Mesendoderm (in vitro differentiated cells): Measurements from ENCODE around the gene TBX15.

Experiments
- DNase-seq: peaks from one replicate; pipeline ENCODE4 v3.0.0; 2013
- H2AK5ac ChIP-seq: 2 replicates; pipeline ENCODE4 v1.6.1; 2013; ENCODE audit warnings: low read length, inconsistent platforms
- H2BK120ac ChIP-seq: 2 replicates; pipeline ENCODE4 v1.6.1; 2013; ENCODE audit warnings: low read depth, mild to moderate bottlenecking, low read length, moderate library complexity, mixed read lengths
- H2BK15ac ChIP-seq: replicated peaks from 2 replicates; pipeline ENCODE4 v1.6.1; 2013; ENCODE audit warnings: low read depth, mild to moderate bottlenecking, moderate library complexity
- H2BK5ac ChIP-seq: 2 replicates; pipeline ENCODE4 v1.6.1; 2013; ENCODE audit warnings: low read length, inconsistent platforms
- H3K18ac ChIP-seq: 2 replicates; pipeline ENCODE4 v1.6.1; 2013; ENCODE audit warnings: mild to moderate bottlenecking, low read length, mixed read lengths
- H3K23ac ChIP-seq: one replicate; pipeline ENCODE4 v1.6.1; 2013; ENCODE audit warnings: low read length
- H3K27ac ChIP-seq: 2 replicates; pipeline ENCODE4 v1.5.1; 2013; ENCODE audit warnings: low read depth, mild to moderate bottlenecking, inconsistent platforms, low read length, moderate library complexity
- H3K27me3 ChIP-seq: 2 replicates; pipeline ENCODE4 v1.6.1; 2013; ENCODE audit warnings: low read length, control low read depth, mild to moderate bottlenecking, inconsistent platforms; ENCODE audit not compliant: insufficient read depth, poor library complexity
- H3K36me3 ChIP-seq: 2 replicates; pipeline ENCODE4 v1.6.1; 2013; ENCODE audit warnings: low read length, inconsistent platforms; ENCODE audit not compliant: control insufficient read depth, insufficient read depth
- H3K4ac ChIP-seq: one replicate; pipeline ENCODE4 v1.6.1; 2013; ENCODE audit warnings: low read depth, mild to moderate bottlenecking, low read length, moderate library complexity
- H3K4me1 ChIP-seq: 2 replicates; pipeline ENCODE4 v1.6.1; 2013; ENCODE audit warnings: low read depth, low read length, inconsistent platforms; ENCODE audit not compliant: control insufficient read depth
- H3K4me2 ChIP-seq: 2 replicates; pipeline ENCODE4 v1.6.1; 2013; ENCODE audit warnings: low read length
- H3K4me3 ChIP-seq: 2 replicates; pipeline ENCODE4 v1.5.1; 2013; ENCODE audit warnings: mild to moderate bottlenecking, low read length
- H3K56ac ChIP-seq: one replicate; pipeline ENCODE4 v1.6.1; 2013; ENCODE audit warnings: low read length
- H3K79me1 ChIP-seq: 2 replicates; pipeline ENCODE4 v1.6.1; 2013; ENCODE audit warnings: low read length, inconsistent platforms
- H3K79me2 ChIP-seq: 2 replicates; pipeline ENCODE4 v1.6.1; 2013; ENCODE audit warnings: mild to moderate bottlenecking, low read length; ENCODE audit not compliant: control insufficient read depth, insufficient read depth
- H3K9ac ChIP-seq: 2 replicates; pipeline ENCODE4 v1.6.1; 2013; ENCODE audit warnings: low read length, inconsistent platforms
- H4K5ac ChIP-seq: one replicate; pipeline ENCODE4 v1.6.1; 2013; ENCODE audit warnings: low read length
- H4K8ac ChIP-seq: one replicate; pipeline ENCODE4 v1.6.1; 2013; ENCODE audit warnings: low read depth, mild to moderate bottlenecking, control low read depth, low read length, moderate library complexity
- WGBS: extraction: QIAGEN DNeasy Blood & Tissue Kit; methylation state at CpG from one replicate; pipeline ENCODE4 v1.1.7; 2013; ENCODE audit warnings: low lambda C conversion rate, missing lambda C conversion rate; ENCODE audit not compliant: insufficient coverage; ENCODE audit errors: extremely low coverage; 5-methylcytosine and 5-hydroxymethylcytosine counted together

TBX15 gene

DNA sequence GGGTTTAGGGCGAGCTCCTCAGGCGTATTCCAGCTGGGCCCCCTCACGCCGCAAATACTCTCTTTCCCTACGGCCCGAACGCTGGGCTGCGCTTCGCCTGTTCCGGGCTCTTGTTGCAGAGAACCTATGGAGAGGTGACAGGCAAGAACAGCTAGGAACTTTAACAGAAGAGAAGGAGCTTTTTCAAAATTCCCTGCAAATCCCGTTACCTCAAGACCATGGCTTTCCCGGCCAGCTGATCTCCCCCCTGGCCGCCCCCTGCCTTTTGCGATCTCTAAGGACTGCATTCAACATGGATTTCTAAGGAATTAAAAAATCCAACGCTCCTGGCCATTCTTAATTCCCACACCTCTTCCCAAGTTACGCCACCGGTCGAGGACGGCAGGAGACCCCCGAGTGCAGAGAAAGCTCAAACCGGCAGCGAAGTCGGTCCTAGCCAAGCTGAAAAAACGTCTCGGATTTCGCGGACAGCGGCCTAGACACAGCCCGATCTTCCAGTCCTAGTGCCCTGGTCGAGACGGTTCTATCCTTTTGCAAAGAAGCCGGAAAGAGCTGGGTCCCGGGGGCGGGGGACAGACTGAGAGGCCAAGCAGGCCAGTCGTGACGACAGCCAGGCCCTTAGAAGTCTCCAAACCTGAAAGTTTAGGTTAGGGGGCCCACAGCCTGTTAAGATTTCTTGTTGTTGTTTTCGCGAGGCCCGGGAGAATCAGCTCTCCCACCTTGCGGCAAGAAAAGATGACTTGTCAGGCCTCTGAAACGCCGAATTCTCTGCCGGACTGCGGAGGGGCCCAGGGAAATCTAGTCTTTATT lies 1.1 kb upstream of the TBX15 start:
- Histone ChIP-seq H3K4me1 (peaks cover 6% of the 10 kb centered on the region), H4K8ac (no peak overlapping the region), H3K79me1 (no peaks in the 10 kb centered on the region), H3K4me3 (no peak overlapping the region), H3K4me2 (peak overlapping the region; percentile 25), H3K79me2 (no peaks in the 10 kb centered on the region), H3K27ac (no peak overlapping the region), H3K18ac (no peak overlapping the region), H2BK120ac (no peak overlapping the region), H2BK15ac (no peak overlapping the region), H3K56ac (peak overlapping the region; percentile 68), H3K9ac (peak overlapping the region; percentile 17), H3K4ac (no peak overlapping the region), H3K27me3 (peaks cover 83% of the 10 kb centered on the region), H2BK5ac (no peak overlapping the region), H3K36me3 (no peaks in the 10 kb centered on the region), H3K23ac (no peak overlapping the region), H4K5ac (no peak overlapping the region), H2AK5ac (no peak overlapping the region)
- no CpG with 5 or more reads among the region's 44 CpGs for WGBS
- DNase-seq: peak; percentile 79

DNA sequence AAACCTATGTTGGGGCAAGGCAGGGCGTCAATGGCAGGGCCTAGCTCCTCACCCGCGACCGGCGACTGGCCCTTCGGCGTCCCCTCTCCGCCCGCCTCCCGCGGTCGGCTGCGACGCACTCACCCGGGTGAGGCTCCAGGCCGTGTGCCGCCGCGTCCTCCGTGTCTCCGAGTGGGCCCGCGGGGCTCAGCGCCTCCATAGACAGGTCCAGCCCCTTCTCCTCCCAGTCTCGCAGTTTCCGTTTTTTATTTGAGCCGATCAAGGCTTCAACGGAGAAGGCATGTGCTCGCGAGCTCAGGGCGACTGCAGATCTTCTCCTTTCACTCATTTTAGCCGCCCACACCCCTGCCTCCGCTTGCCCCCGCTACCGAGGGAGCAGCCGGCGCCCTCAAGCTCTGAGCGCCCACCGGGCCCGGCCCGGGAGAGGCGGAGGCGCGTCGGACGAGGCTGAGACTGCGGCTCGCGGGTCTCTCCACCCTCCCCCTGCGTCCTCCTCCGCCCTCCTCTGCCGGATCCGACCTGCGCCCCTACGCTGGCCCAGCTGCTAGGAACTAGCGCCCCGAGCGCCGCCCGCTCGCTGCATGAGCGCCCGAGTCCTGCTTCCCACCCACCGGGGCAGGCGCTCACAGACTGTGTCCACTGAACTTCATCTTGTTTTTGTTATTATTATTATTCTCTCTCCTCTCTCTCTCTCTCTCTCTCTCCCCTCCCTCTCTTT lies 516 bp downstream of the TBX15 start:
- Histone ChIP-seq H2BK15ac (no peak overlapping the region), H4K8ac (no peak overlapping the region), H3K4me1 (peaks cover 6% of the 10 kb centered on the region), H3K9ac (peak overlapping the region; percentile 57), H3K79me2 (no peaks in the 10 kb centered on the region), H3K56ac (peak overlapping the region; percentile 82), H3K4ac (no peak overlapping the region), H3K18ac (no peak overlapping the region), H2AK5ac (no peak overlapping the region), H3K27me3 (peaks cover 83% of the 10 kb centered on the region), H3K23ac (no peak overlapping the region), H3K4me2 (peak overlapping the region; percentile 91), H3K79me1 (no peaks in the 10 kb centered on the region), H4K5ac (no peak overlapping the region), H3K4me3 (peak overlapping the region; percentile 27), H3K27ac (no peak overlapping the region), H3K36me3 (no peaks in the 10 kb centered on the region), H2BK120ac (no peak overlapping the region), H2BK5ac (no peak overlapping the region)
- WGBS: no CpG with 5 or more reads among the region's 65 CpGs
- DNase-seq: peak; percentile 67

DNA sequence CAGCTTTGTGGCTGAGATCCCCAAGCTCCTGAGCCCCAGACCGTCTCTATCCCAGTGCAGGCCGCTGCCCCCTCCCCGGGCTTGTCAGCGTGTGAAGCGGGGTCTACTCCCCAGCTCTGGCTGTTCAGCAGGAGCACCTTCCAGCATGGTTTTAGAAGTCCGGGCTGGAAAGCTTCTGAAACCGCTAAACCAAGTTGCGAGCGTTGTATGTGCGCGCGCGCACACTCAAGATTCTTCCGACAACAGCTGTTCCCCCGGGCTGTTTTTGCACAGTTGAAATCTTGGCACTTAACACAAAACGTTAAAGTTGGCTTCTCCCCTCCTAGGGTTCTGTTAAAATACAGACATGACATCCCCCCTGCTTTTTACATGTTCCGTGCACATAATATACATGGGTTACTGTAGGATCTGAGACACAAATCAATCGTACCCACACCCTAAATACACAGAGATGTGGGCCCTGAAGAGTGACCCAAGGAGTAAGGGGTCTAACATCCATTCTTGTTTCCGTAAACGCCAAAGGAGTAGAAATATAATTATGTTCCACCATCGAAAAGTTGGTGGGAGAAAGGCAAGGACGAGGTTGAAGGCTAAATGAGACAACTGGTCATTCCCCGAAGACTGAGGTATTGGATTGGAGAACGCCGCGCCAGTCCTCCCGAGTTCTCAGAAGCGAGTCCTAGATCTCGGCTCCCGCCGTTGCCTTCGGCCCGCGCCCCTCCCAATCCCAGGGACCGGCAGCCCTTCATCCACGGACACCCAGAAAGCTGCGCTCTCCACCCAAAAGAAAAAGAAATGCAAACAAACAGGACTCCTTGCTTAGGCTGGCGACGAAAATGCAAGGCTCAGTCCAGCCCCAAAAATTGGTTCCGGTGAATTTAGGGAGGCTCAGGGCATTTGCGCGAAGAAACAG lies 1.3 kb downstream of the TBX15 start:
- peaks cover 6% of the 10 kb centered on the region for H3K4me1 ChIP-seq
- H3K79me2 ChIP-seq: no peaks in the 10 kb centered on the region
- peak overlapping the region; percentile 27 for H3K4me3 ChIP-seq
- H2BK5ac ChIP-seq: no peak overlapping the region
- peak overlapping the region; percentile 91 for H3K4me2 ChIP-seq
- no peak overlapping the region for H3K27ac ChIP-seq
- H3K23ac ChIP-seq: peak overlapping the region; percentile 18
- no CpG with 5 or more reads among the region's 42 CpGs for WGBS
- H3K9ac ChIP-seq: peak overlapping the region; percentile 57
- H3K79me1 ChIP-seq: no peaks in the 10 kb centered on the region
- H3K56ac ChIP-seq: peak overlapping the region; percentile 82
- no peak overlapping the region for H3K4ac ChIP-seq
- DNase-seq: peak; percentile 47
- no peak overlapping the region for H2BK15ac ChIP-seq
- peaks cover 82% of the 10 kb centered on the region for H3K27me3 ChIP-seq
- no peak overlapping the region for H2AK5ac ChIP-seq
- H3K18ac ChIP-seq: no peak overlapping the region
- no peaks in the 10 kb centered on the region for H3K36me3 ChIP-seq
- H2BK120ac ChIP-seq: no peak overlapping the region
- H4K8ac ChIP-seq: no peak overlapping the region
- H4K5ac ChIP-seq: no peak overlapping the region

DNA sequence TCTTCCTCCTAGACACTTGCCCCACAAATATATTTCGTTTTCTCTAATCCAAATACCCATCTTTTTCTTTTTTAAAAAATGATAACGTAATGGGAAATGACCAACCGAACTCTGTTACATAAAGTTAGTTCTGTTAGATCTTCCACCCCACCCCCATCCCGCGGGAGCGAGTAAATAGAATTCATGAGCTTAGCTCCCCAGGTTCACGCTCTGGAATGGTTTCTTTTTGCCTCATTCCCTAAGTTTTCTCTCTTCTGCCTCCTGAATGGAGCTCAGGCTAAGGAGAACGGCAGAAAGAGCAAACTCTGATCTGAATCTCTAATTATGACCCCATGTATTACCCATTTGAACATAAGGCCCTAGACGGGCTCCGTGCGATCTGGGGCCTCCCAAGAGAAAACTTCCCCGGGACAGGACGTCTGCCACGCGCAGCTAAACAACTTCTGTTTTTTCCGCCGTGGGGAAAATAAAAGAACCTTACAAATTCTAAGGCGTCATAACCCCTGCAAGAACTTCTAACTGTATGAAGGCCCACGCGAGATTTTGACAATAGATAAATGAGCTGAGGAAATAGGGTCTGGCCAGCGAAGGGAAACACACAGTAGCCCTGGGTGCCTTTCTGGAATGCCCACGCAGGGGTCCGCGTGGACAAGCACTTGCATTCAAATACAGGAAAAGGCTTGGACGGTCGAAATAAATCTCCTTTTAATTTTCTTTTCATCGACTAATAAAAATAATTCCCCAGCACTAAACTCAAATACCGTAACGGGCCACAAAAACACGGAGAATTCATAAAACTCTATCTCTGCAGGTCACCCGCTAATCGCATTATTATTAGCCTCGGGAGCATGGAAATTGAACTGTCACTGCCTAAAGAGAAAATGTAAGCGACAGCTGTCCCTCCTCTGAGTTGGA lies 2.2 kb downstream of the TBX15 start:
- no CpG with 5 or more reads among the region's 34 CpGs for WGBS
- Histone ChIP-seq H3K56ac (no peak overlapping the region), H3K4ac (no peak overlapping the region), H4K8ac (no peak overlapping the region), H2BK120ac (no peak overlapping the region), H3K79me1 (no peaks in the 10 kb centered on the region), H3K18ac (no peak overlapping the region), H2BK15ac (no peak overlapping the region), H3K4me1 (peaks cover 6% of the 10 kb centered on the region), H3K79me2 (no peaks in the 10 kb centered on the region), H2BK5ac (no peak overlapping the region), H3K23ac (no peak overlapping the region), H4K5ac (no peak overlapping the region), H3K4me2 (no peak overlapping the region), H3K36me3 (no peaks in the 10 kb centered on the region), H3K27ac (no peak overlapping the region), H2AK5ac (no peak overlapping the region), H3K9ac (no peak overlapping the region), H3K4me3 (no peak overlapping the region), H3K27me3 (peaks cover 81% of the 10 kb centered on the region)
- DNase-seq: peak; percentile 34
